Stimulated activated CD8-positive, alpha-beta memory T cell treated with anti-CD3 and anti-CD28 coated beads, Interleukin-7, amount 100 ng/mL, for 4 hours (primary cell): ENCODE measurements around the gene TMEM260.
"Not testable (repeated sequence)": the region's sequence is repeated elsewhere in the genome, so short reads cannot be mapped to it uniquely, and the experiment has no call there.

Experiments
- DNase-seq, 2 donors: peaks; one replicate each; pipeline ENCODE4 v3.0.0-alpha.2; 2020; ENCODE audit warnings: low read depth in 2 of 2

Gene TMEM260

GRCh38 chr14:56676042-56676441, 96.4 kb downstream of the TMEM260 start:
- no peak for DNase-seq

GRCh38 chr14:56678838-56679237, 99.2 kb downstream of the TMEM260 start:
- no peak for DNase-seq

- DNase-seq, result no peak
These were observed 106.8 kb downstream of the TMEM260 start for GRCh38 chr14:56686416-56686815.

GRCh38 chr14:56687123-56687522, 107.5 kb downstream of the TMEM260 start:
- DNase-seq, result no peak

- DNase-seq, result no peak
These were observed 115.0 kb downstream of the TMEM260 start for GRCh38 chr14:56694609-56695008.

- not testable (repeated sequence) for DNase-seq
These were observed 115.6 kb downstream of the TMEM260 start for GRCh38 chr14:56695216-56695615.
